HG02642 (cell line): Measurements from ENCODE around the gene NAXE.
"Not testable (repeated sequence)": the region's sequence is repeated elsewhere in the genome, so short reads cannot be mapped to it uniquely, and the experiment has no call there.

Experiments
- ATAC-seq: cut with Tn5 transposase; IDR thresholded peaks from one replicate; pipeline ENCODE4 v1.9.1; 2021; ENCODE audit warnings: mild to moderate bottlenecking; ENCODE audit not compliant: unreplicated experiment, poor library complexity

NAXE gene

DNA sequence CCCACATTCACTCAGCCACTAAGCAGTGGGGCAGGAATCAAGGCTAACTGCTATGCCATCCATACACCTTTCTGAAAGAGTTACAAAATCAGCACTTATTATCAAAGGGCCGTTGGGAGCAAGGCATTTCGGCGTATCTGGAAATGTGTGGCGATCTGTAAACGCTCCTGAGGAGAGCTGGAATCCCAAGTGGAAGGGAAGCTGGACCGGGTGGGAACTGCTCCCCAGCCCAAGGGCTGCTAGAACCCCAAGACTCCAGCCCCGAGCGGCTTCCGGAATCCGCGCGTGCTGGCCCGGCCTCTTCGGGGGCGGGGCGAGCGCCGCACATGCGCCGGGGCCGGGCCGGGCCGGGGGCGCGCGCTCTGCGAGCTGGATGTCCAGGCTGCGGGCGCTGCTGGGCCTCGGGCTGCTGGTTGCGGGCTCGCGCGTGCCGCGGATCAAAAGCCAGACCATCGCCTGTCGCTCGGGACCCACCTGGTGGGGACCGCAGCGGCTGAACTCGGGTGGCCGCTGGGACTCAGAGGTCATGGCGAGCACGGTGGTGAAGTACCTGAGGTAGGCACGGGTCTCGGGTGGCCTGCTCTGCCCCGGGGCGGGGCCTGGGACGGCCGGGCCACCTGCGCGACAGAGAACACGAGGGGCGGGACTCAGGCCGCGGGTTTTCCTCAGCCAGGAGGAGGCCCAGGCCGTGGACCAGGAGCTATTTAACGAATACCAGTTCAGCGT lies at the start of gene NAXE:
Gene NAXE, plus strand, starts transcription at position 345 of the 726 bp plus-strand sequence. Its CDS starts 29 bp downstream, at position 374.
- ATAC-seq, result peak; percentile 92

DNA sequence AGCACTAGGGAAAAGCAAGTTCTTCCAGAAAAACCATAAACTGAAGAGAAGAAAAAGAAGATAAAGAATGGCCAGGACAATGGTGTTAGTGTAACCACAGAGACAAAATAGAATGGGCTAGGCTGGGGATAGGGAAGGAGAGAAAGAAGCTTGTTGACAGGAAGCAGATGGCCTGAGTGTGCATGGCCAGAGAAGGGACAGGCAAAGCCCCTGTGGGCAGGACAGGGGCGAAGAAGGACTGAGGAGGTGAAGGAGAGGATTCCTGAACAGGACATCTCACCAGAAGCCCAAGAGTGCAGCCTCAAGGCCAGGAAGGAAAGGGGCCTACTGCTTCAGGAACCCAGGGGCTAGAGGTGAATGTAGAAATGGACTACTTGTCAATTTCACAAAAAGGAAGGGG lies 48.5 kb upstream of the NAXE start:
- no peak for ATAC-seq

DNA sequence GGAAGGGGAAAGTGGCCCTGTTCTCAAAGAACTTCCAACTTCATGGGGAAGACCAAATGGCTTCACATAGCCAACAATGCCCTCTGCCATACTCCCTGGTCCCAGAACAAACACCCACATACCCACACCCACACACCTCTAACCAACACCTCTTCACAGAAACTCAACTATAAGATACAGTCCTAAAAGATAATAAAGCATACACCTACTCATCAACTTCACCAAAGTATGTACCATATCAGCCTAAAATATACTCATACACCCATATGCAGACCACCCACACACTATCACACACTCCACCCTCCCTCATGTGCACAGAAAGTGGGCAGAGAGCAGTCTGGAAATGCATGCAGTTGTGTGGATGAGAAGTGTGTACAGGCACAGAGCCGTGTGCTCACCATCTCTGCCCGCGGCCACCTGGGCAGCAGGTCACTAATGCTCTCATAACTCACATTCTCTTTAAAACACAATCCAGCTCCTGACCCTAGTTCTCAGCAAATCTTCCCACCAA lies 46.9 kb upstream of the NAXE start:
- no peak for ATAC-seq

DNA sequence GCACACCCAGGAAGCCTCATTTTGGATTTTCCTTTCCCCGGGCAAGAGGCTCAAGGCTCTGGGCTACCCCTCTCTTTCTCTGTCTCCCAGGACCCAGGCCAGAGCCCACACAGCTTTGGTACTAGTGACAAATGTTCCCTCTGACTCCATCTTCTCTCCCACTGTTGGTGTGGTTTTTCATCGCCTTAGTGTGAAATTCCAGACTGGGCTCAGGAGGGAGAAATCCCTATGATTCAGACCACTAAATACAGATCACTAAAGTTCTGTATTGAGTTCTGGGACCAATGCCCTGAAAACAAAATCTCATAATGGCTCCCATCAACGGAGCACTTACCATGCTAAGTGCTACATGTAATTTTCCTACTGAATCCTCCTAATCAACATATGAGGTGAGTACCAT lies 45.3 kb upstream of the NAXE start:
- ATAC-seq, result no peak

DNA sequence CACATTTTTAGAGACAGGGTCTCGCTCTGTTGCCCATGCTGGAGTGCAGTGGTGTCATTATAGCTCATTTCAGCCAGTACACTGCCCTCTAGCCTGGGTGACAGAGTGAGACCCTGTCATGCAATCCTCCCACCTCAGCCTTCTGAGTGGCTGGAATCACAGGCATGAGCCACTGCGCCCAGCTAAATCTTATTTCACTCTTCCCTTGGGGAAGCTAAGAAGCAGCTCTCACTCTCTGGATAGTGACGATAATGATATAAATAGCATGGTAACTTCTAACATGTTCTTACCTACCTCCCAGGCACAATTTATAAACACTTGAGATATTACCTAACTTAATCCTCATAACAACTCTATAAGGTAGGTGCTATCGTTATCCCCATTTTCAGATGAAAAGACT lies 44.1 kb upstream of the NAXE start:
- ATAC-seq, result no peak

DNA sequence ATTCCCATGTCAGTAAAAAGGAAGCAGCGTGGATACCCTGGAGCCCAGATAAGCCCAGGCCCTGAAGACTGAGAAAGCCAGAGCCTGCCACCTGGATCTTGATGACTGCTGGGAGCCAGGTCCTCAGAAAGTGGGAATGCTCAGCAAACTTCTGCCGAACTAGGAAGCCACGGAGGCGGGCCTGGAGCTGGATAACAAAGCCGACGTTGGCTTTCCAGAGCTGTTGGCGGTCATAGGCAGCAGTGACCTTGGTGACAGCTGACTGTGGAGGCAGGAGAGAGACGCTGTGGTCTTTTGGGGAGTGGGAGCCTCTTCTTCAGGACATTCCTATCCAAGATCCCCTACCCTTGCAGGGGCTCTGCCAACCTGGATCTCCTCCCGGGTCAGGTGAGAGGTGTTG lies 43.6 kb upstream of the NAXE start:
- ATAC-seq, result no peak

DNA sequence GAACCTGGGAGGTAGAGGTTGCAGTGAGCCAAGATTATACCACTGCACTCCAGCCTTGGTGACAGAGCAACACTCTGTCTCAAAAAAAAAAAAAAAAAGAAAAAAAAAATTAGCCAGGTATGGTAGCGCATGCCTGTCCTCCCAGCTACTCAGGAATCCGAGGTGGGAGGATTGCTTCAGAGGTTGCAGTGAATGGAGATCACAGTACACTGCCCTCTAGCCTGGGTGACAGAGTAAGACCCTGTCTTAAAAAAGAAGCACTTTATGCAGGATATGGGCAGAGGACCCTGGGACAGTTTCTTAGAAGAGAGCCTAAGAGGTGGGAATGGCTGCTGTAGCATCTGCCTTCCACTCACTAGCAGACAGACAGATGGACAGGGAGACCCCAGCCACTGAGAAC lies 42.2 kb upstream of the NAXE start:
- ATAC-seq, result no peak

DNA sequence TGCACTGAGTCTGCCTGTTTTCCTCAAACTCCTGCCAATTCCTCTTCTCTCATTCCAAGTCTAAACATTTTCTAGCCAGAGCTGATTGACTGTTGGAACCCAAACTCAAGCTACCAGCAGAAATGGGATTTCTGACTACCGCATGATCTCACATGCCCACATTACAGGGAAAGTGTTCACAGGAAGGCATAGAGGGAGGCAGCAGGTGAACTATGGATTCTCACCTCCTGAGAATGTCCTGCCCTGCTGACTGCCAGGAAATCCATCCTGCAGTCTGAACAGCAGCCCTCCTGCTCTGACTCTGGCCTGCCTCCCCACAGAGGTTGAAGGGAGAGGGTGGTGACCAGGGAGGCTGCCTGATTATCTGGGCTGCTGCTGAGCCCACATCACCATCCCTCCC lies 41.7 kb upstream of the NAXE start:
- no peak for ATAC-seq

DNA sequence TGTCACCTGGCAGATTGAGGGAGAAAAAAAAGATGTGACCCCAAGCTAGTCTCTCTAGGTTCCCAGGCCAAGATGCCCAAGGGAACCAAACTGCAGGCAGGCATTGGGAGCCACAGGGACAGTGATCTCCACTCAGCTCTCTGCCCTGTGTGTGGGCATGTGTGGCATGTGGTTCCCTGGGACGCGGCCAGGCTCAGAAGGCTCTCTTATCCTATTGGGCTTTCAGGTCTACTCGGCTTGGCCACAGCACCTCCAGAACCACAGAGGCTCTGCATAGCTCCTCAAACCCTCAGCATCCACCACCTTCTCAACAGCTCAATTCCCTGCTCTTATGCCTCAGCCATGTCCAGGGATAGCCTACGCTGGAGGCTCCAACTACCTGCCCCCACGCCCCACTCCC lies 41.2 kb upstream of the NAXE start:
- ATAC-seq, result no peak

DNA sequence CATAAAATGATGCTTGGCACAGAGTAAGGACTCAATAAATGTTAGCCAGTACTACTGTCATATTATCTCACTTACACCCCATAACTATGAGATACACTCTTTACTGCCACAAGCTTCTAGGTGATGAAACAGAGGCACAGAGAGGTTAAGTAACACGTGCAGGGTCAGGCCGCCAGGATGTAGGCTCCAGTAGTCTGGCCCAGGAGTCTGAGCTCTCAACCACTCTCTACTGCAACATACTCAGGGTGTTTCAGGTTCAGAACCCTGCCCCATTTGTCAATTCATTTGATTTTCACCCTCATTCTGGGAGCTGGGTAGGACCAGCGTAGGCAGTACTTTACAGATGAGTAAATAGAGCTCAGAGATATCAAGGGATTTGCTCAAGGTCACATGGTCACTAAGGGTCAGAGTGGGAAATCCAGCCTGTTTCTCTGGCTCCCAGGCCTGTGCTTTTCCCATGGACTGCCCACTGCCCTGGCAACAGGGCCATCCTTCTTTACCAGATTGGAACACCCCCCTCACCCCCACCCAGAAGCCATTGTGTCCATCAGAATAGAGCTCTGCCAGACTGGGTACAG lies 40.4 kb upstream of the NAXE start:
- no peak for ATAC-seq

DNA sequence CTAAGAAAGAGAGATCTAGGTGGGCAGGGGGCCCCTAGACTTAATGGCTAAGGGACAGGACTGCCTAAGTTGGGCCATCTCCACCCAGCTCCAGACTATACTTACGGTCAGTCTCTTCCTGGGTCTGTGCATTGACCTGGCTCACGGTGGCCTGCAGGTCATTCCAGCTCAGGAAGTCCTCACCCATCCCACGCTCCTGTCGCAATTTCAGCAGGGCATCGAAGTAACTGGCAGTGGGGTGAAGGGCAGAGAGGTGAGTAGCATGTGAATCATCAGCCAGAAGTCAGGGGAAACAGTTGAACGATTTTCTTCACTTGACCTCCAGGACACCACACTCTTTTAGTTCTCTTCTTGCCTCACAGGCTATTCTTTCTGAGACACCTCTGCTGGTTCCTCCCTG lies 39.7 kb upstream of the NAXE start:
- ATAC-seq, result no peak

DNA sequence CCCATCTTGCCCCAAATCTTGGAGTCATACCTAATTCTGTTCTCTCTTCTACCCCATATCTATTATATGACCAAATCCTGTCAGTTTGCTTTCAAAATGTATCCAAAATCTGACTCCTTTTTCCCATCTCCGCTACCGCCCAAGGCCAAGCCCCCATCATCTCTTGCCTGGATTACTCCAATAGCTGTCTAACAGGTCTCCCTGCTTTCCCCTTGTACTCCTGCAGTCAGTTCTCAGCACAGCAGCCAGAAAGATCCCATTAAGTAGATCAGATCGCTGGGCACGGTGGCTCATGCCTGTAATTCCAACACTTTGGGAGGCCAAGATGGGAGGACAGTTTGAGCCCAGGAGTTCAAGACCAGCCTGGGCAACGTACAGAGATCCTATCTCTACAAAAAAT lies 39.1 kb upstream of the NAXE start:
- no peak for ATAC-seq

DNA sequence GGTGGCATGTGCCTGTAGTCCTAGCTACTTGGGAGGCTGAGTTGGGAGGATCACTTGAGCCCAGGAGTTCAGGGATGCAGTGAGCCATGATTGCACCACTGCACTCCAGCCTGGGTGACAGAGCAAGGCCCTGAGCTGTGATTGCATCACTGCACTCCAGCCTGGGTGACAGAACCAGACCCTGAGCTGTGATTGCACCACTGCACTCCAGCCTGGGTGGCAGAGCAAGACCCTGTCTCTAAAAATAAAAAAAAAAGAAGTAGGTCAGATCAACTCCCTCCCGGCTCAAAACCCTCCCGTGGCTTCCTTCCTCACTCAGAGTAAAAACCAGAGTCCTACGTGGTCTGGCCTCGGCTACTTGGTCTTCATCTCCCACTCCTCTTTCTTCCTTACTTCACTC lies 38.6 kb upstream of the NAXE start:
- ATAC-seq, result not testable (repeated sequence)

DNA sequence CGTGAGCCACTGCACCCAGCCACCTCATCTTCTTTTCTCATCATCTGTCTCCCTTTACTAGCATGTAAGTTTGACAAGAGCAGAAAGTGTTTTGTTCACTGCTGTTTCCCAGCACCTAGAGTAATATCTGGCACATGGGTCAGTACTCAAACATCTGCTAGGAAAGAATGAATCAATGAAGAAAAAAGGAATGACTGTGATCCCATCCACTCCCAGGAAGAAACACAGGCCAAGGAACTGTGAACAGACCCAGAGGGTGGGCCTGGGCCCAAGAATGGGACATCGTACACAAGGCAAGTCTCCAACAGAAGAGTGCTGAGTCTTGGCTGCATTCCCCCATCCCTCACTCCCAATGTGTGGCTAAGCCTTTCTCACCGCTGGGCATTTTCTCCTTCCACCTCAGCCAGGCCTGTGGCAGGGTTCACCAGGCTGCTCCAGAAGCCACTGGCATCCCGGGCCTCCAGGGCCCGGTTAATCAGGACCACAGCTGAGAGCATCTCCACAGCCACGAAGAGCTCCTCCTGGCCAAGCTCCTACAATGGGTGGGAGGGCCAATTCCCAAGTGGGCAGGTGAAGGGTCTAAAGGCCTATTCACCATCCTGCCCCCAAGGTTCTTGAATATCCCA lies 37.6 kb upstream of the NAXE start:
- ATAC-seq, result no peak

DNA sequence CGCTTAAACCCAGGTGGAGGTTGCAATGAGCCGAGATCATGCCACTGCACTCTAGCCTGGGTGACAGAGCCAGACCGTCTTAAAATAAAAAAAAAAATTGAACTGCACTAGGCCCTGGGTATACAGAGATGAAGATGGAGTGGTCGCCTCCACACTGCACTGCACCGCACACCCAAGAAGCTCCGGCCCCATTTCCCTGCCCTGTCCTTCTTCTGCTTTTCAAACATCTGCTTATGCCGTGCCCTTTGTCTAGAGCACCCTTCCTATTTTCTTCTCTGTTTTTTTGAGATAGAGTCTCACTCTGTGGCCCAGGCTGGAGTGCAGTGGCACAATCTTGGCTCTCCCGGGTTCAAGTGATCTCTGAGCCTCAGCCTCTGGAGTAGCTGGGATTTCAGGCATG lies 36.6 kb upstream of the NAXE start:
- ATAC-seq, result no peak

DNA sequence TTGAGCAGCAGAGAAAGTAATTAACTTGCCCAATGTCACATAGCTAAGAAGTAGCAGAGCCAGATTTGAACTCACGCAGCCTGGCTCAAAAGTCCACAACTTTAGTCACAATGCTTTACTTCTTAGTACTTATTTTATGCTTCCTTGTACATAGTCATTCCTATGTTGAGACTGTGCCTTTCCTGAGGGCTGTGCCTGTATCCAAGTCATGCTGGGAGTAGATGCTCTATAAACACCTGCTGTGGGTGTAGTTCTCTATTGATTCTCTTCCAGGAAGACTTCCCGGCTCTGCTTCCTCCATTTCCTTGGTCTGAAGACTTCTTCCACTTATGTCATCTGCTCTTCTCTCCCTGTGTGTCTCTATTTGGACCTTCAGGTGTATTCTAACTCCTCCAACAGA lies 35.9 kb upstream of the NAXE start:
- ATAC-seq, result no peak

DNA sequence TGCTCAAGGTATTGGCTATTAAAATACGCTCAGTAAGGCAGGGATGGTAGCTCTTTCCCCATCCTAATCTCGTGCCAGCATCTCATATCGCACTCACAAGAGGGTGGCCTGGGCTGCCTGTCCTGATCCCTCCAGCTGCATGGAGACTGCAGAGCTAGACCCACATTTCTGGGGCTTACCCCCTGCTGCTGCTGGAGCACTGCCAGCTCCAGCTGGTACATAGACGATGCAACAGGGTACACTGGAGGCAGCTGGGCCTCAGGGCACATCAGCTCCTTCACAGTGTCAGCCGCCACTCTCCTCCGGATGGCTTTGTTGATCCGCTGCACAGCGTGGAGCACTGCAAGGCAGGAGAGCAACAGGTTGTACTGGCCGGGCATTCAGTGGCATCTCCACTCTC lies 35.2 kb upstream of the NAXE start:
- no peak for ATAC-seq

DNA sequence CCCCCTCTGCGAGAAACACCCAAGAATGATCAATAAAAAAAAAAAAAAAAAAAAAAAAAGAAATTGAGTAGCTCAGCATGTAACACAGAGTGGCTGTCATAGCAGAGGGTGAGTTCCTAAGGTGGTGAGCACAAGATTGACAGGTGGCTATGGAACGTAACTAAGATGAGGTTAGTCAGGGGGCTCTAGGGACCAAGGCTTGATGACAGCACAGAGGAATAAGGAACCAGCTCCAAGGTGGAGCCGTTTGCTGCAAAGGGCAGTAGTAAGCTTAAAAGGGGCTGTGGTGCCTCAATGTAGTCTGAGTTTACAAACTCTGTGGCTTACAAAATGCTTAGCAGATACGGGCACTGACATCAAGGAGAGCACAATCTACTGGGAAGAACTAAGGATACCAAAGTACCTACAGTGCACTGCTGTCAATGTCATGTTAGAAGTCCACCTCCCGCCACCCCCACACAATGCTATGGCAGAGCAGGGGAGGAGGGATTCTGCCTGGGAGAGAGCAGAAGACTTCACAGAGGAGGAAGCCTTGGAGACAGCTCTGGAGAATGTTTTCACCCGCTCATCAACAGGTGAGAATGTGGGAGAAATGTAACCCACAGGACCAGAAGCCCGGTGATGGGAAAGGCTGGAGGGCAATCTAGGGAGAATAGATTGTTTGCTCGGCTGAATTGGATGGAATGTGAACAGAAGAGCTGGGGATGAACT lies 32.3 kb upstream of the NAXE start:
- no peak for ATAC-seq

DNA sequence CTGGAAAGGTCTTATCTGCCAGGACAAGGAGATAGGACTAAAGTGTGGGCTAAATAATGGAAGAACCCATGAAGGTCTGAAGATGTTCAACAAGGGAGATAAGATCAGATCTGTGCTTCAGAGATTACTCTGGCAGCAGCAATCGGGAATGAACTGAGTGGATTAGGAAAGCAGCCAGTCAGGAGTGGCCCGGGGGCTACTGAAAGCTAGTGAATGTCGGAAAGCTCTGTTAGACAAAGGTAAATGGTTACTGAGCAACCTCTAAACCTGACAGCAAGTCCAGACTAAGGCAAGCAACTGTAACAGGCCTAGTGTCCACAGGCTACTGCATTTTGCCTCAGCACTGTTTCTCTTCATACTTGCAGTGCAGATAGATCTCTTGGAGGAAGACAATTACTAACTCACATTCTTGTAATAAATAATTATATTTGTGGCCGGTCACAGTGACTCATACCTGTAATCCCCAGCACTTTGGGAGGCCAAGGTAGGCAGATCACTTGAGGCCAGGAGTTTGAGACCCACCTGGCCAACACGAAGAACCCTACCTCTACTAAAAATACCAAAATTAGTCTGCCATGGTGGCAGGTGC lies 31.7 kb upstream of the NAXE start:
- no peak for ATAC-seq

DNA sequence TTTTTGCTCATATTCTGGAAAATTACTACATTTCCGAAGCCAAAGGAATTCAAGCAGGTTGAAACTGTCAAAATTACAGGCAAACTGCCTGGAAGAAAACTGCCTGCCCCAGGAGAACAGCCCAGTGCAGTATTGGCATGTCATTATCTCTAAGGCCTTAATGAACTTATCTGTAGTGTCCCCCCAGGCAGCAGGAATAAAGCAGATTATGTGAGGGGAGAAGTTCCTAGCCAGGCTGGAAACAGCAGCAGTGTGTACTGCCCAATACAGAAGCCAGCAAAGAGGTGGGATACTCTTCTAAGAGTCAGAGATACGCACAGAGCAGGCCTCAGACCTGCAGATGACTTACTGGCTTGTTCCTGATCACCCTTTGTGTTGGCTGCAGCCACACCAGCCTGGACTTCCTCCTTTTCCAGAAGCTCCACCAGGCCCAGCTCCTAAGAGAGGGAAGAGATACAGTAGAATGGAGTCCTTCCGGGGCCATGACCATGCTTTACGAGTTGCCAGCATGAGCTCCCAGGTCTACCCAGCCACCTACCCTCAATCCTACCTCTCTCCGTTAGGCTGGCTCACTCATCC lies 30.9 kb upstream of the NAXE start:
- no peak for ATAC-seq
